T-helper 1 cell treated with Interleukin-12 subunit alpha and Interleukin-12 subunit beta and Interleukin-4 antibody, amounts not matched to agents 30 ng/mL and 1 ng/mL, for 36 hours (primary cell): ENCODE data around the gene RETREG1. TPM values are rescaled to one million over a fixed set of nuclear protein-coding genes. Genes with fewer than 3 reads are reported as not detected.

Source experiments
- intact Hi-C: fragments of 100-400 bp; cut with micrococcal nuclease; formaldehyde crosslinking; loops from one replicate; pipeline ENCODE4 v1.15.1; 2024
- total RNA-seq: library from RNA; stranded (reverse); gene quantifications from 2 replicates; pipeline ENCODE4 v1.2.3, GENCODE V29; 2022

Gene RETREG1
- total RNA-seq, 1 donor from 2014 or later, result 32.1 TPM

GRCh38 chr5:16536246-16536645 is 80.6 kb downstream of the RETREG1 start:
- intact Hi-C loops, result no loop called here

GRCh38 chr5:16534280-16534679 is 82.5 kb downstream of the RETREG1 start:
- intact Hi-C loops, result no loop called here

GRCh38 chr5:16531063-16531648 is 85.6 kb downstream of the RETREG1 start:
- intact Hi-C loops, result no loop called here

- intact Hi-C loops, result no loop called here
Measured at GRCh38 chr5:16529306-16529705, 87.5 kb downstream of the RETREG1 start.

GRCh38 chr5:16528382-16529110 is 88.3 kb downstream of the RETREG1 start:
- intact Hi-C loops, result no loop called here

GRCh38 chr5:16525651-16526050 is 91.1 kb downstream of the RETREG1 start:
- intact Hi-C loops, result no loop called here

GRCh38 chr5:16524286-16524685 is 92.5 kb downstream of the RETREG1 start:
- intact Hi-C loops, result no loop called here

- intact Hi-C loops, result no loop called here
Measured at GRCh38 chr5:16521521-16522483, 95.0 kb downstream of the RETREG1 start.

- intact Hi-C loops, result no loop called here
Measured at GRCh38 chr5:16520841-16521240, 96.0 kb downstream of the RETREG1 start.

GRCh38 chr5:16519435-16519834 is 97.4 kb downstream of the RETREG1 start:
- intact Hi-C loops, result loop anchor here (5.0 kb wide), 1 partner anchor 33 kb away; no protein-coding TSS in a partner anchor

GRCh38 chr5:16518606-16519005 is 98.2 kb downstream of the RETREG1 start:
- intact Hi-C loops, result loop anchor here (5.0 kb wide), 1 partner anchor 34 kb away; no protein-coding TSS in a partner anchor

GRCh38 chr5:16515532-16515931 is 101.3 kb downstream of the RETREG1 start:
- intact Hi-C loops, result loop anchor here (5.0 kb wide), 1 partner anchor 37 kb away; no protein-coding TSS in a partner anchor

- intact Hi-C loops, result no loop called here
Measured at GRCh38 chr5:16510098-16510497, 106.7 kb downstream of the RETREG1 start.

- intact Hi-C loops, result no loop called here
Measured at GRCh38 chr5:16508730-16509531, 107.9 kb downstream of the RETREG1 start.

- intact Hi-C loops, result no loop called here
Measured at GRCh38 chr5:16507716-16508115, 109.1 kb downstream of the RETREG1 start.

GRCh38 chr5:16505904-16506303 is 110.9 kb downstream of the RETREG1 start:
- intact Hi-C loops, result no loop called here

GRCh38 chr5:16505140-16505891 is 111.5 kb downstream of the RETREG1 start:
- intact Hi-C loops, result no loop called here

- intact Hi-C loops, result no loop called here
Measured at GRCh38 chr5:16504571-16504970, 112.2 kb downstream of the RETREG1 start.

- intact Hi-C loops, result no loop called here
Measured at GRCh38 chr5:16502866-16503265, 113.9 kb downstream of the RETREG1 start.

GRCh38 chr5:16500024-16500423 is 116.8 kb downstream of the RETREG1 start:
- intact Hi-C loops, result no loop called here
